HG03378 (cell line): Measurements from ENCODE around the gene G2E3.
A peak's percentile ranks its signal among the peaks of the same experiment; 100 is the strongest.
"Not testable (repeated sequence)": the region's sequence is repeated elsewhere in the genome, so short reads cannot be mapped to it uniquely, and the experiment has no call there.

ENCODE experiments used
- ATAC-seq: cut with Tn5 transposase; IDR thresholded peaks from one replicate; pipeline ENCODE4 v1.9.1; 2021; ENCODE audit warnings: mild to moderate bottlenecking, moderate library complexity; ENCODE audit not compliant: unreplicated experiment

Gene G2E3

GRCh38 chr14:30558675-30559555, at the start of gene G2E3:
Gene G2E3 (plus strand): TSS chr14:30559158. CDS start chr14:30581080, 21,922 bp downstream.
- peak; percentile 98 for ATAC-seq

DNA sequence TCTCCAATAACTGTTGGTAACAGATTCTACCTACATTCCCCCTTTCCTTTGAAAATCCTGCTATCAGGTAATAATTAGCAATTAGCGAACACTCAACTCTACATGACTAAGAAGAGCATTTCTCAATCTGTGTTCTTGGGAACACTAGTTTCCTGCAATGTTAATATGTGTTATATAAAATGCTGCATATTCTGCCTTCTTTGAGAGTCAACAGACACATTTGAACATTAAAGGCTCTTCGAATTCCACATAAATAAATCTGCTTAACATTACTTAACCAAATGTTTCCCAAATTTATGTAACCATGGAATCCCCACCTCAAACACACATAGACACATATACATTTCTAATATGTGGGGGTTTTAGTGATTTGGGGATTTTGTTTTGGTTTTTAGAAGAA, 41.2 kb upstream of the G2E3 start:
- no peak for ATAC-seq

DNA sequence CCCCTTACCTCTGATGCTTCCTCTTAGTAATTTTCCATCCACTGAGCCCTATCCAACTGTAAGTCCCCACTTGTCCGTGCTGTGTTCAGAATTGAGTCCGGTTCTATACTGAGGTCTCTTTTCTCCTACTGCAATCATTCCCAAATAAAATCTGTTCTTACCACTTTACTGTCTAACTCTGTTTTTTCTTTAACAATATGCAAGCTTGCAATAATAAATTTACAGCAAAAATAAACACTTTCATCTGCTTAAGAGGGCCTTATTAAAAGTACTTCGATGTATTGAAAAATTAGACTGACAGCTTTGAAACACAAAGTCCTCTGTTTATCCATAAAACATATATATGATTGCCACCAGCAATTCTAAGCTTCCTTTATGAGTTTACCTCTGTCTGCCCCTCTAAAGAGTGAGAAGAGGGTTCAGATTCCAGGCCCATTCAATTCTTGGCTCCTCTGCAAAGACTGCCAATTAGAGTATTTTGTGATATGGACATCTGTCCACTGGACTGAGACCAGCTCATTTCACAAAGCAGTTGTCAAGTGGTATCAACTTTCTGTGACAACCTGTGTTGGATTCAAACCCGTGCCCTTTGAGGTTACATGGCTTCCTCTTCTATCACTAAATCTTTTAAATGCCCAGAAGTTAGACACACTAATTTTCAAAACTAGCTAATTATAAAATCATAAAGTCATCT, 39.9 kb upstream of the G2E3 start:
- ATAC-seq: no peak

GRCh38 chr14:30519961-30520360, 39.0 kb upstream of the G2E3 start:
- no peak for ATAC-seq

GRCh38 chr14:30520536-30520935, 38.4 kb upstream of the G2E3 start:
- no peak for ATAC-seq

- ATAC-seq: peak; percentile 89
Observed at GRCh38 chr14:30521899-30522736, 36.8 kb upstream of the G2E3 start.

DNA sequence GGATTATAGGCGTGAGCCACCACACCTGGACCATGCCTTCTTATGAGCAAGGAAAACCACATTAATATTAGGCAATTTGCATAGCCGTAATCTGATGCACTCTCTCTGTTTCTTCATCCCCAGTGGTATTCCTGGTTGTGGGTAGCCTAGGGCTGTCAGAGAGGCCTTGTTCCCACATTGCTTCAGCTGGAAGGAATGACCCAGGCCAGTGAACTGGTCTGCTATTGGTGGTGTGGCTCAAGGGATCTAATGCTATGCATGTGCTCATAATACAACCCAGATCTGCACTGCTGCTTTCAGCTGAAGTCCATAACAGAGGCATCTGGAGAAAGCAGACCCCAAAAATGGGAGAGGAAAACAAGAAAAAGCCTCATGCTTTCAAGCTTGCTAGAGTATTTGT, 33.1 kb upstream of the G2E3 start:
- no peak for ATAC-seq

- no peak for ATAC-seq
Observed at GRCh38 chr14:30527196-30527595, 31.8 kb upstream of the G2E3 start.

DNA sequence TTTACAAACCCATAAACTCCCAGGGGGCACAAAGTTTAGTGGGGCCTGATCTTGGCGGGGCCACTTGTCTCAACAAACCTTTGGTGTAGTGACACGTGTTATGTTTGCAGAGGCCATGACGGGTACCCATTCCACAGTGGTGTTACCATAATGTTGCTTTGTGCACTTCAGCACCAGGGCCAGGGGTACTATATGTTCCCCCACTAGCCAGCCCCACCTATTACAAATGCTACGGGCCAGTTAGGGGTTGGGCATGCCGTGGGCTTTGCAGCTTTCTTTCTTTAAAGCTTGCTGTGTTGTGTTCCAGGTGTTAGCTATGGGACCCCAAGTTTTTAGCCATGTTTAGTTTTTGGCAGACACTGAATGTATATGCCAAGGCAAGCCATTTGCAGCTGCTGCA, 30.8 kb upstream of the G2E3 start:
- ATAC-seq: no peak

GRCh38 chr14:30528778-30529642, 29.9 kb upstream of the G2E3 start:
- no peak for ATAC-seq

- ATAC-seq: no peak
Observed at GRCh38 chr14:30532264-30532663, 26.7 kb upstream of the G2E3 start.

DNA sequence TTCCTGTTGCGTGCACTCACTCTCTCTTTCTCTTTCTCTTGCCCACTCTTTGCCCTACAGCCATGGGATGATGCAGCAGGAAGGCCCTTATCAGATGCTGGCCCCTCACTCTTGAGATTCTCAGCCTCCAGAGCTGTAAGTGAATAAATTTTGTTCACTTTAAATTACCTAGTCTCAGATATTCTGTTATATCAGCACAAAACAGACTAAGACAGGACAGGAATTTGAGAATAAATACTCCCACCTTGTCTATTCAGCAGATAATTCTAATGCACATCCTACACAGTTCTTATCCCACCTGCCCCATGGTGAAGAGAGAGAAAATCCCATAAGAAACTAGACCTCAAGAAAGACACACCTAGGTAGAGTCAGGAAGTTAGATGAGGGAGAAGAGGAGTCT, 25.8 kb upstream of the G2E3 start:
- no peak for ATAC-seq

DNA sequence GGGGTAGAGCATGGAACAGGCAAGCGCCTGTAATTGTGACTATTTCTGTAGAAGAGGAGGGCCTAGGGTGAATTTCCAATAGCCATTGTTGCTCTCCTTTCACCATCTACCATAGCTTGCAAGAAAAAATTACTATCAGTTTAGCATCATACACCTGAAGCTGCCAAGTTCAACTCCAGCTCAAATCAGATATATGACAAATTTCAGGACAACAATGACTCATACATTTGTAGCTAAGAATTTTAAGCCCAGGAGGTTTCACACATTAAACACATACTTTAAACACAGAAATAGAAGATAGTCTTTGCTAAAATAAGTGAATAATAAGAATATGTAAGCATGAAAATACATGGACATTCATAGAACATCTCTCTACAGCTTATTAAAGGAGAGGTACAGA, 17.6 kb upstream of the G2E3 start:
- ATAC-seq: no peak

- ATAC-seq: not testable (repeated sequence)
Observed at GRCh38 chr14:30546735-30547134, 12.2 kb upstream of the G2E3 start.

DNA sequence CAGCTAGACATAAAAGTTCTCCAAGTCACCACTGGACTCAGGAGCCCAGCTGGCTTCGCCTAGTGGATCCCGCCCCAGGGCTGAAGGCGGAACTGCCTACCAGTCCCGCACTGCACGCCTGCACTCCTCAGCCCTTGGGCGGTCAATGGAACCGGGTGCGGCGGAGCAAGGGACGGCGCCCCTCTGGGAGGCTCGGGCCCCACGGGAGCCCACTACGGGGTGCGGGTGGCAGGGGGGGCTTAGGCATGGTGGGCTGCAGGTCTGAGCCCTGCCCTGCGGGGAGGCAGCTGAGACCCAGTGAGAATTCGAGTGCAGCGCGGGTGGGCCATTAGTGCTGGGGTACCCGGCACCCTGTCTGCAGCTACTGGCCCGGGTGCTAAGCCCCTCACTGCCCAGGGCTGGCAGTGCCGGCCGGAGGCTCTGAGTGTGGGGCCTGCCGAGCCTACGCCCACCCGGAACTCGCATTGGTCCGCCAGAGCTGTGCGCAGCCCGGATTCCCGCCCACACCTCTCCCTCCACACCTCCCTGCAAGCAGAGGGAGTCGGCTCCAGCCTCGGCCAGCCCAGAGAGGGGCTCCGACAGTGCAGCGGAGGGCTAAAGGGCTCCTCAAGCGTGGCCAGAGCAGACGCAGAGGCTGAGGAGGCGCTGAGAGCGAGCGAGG, 11.4 kb upstream of the G2E3 start:
- no peak for ATAC-seq

GRCh38 chr14:30550335-30550734, 8.6 kb upstream of the G2E3 start:
- no peak for ATAC-seq

DNA sequence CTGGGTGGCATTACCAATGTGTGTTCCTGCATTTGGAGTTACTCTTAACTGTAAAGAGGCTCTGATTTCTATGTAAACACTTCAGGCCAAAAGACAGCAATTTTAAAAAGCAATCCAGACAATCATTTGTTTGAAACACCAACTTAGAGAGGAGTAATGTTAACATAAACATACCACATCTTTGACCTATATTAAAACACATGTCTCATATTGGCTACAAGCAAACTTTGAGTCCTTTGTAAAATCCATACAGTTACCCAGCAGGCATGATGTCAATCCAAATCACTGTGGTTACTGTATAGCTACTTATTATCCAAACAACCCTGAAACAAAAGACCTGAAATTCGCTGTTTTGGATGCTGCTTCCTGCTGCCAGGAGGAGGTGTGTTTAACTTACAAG, 7.5 kb upstream of the G2E3 start:
- no peak for ATAC-seq

- no peak for ATAC-seq
Observed at GRCh38 chr14:30553311-30553989, 5.5 kb upstream of the G2E3 start.

DNA sequence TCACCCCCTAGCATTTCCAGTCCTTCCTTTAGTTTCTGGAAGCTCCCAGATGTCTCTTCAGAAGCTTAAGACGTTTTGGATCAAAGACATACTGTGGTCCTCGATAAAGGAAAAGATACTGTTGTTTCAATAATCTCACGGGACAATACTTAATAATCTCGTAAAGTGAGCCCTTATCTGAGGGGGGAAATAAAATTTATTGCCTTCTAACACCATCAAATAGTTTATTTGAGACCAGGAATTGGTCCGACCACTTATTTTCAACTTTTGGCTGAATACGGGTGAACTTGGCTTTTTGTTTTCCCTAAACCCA, 640 bp upstream of the G2E3 start:
- ATAC-seq: no peak
